Body of pancreas (tissue), 4 donors: ENCODE data around the gene TRAPPC11. TPM values are rescaled to one million over a fixed set of nuclear protein-coding genes. Genes with fewer than 3 reads are reported as not detected.

ENCODE experiments used
- ATAC-seq: fragments of 150-250 bp; one replicate; pipeline ENCODE4 v1.9.1; 2016
- DNase-seq, 4 donors: peaks; one replicate each; pipeline ENCODE4 v3.0.0-alpha.2; 2019
- H3K27ac ChIP-seq, 4 donors: fragments of 200-600 bp; sonication (generic); 1 replicate in 3 of 4; 2 replicates in 1 of 4; pipeline versions ENCODE4 v1.5.1 to v1.6.1; 2016 to 2019; ENCODE audit warnings: mild to moderate bottlenecking in 1 of 4, mixed read lengths in 1 of 4, moderate library complexity in 1 of 4
- H3K27me3 ChIP-seq, 2 donors: fragments of 200-600 bp; sonication (generic); one replicate each; pipeline ENCODE4 v1.6.0; 2016; ENCODE audit warnings: mild to moderate bottlenecking in 1 of 2
- H3K36me3 ChIP-seq, 2 donors: fragments of 200-600 bp; sonication (generic); replicated peaks in 1 of 2; 2 replicates each; pipeline ENCODE4 v1.5.1; 2016; ENCODE audit warnings: low read depth in 2 of 2; ENCODE audit not compliant: insufficient read depth in 1 of 2
- H3K4me1 ChIP-seq: fragments of 200-600 bp; sonication (generic); one replicate; pipeline ENCODE4 v1.6.0; 2016
- H3K4me3 ChIP-seq, 2 donors: fragments of 200-600 bp; sonication (generic); 1 replicate in 1 of 2; 2 replicates in 1 of 2; pipeline ENCODE4 v1.5.1; 2016 to 2019
- H3K9me3 ChIP-seq, 3 donors: fragments of 200-600 bp; sonication (generic); 1 replicate in 2 of 3; 2 replicates in 1 of 3; pipeline ENCODE4 v1.5.1; 2016
- CTCF ChIP-seq, 7 experiments: fragments of 450-650 bp in 4 of 7; fragments of 200-600 bp in 3 of 7; sonication (generic) in 3 of 7; IDR thresholded peaks; one replicate each; pipeline ENCODE4 v1.5.1; 2016 to 2019; ENCODE audit warnings: antibody characterized with exemption in 7 of 7
- POLR2A ChIP-seq, 3 donors: fragments of 450-650 bp; IDR thresholded peaks; one replicate each; pipeline ENCODE4 v1.6.1; 2016; ENCODE audit warnings: antibody characterized with exemption in 3 of 3, mild to moderate bottlenecking in 2 of 3
- whole genome bisulfite sequencing, 2 donors: methylation state at CpG; one replicate each; pipeline ENCODE4 v1.1.5; 2017; 5-methylcytosine and 5-hydroxymethylcytosine counted together
- intact Hi-C: fragments of 100-400 bp; cut with DNase I; formaldehyde crosslinking; loops from one replicate; pipeline ENCODE4 v1.15.1; 2023
- total RNA-seq, 2 donors: library from RNA; depleted of rRNA; stranded (reverse); fragments of >200 nt; gene quantifications; one replicate each; pipeline ENCODE4 v1.1.0, GENCODE V29; 2016

Gene TRAPPC11
- total RNA-seq, 2 donors from 2014 or later = 22.6 to 107 TPM

GRCh38 chr4:183746305-183747229 is 87.5 kb downstream of the TRAPPC11 start:
- peak; percentile 35 for ATAC-seq
- TF ChIP-seq POLR2A (IDR thresholded peaks at IDR 0.05) (no peak), CTCF (IDR thresholded peaks at IDR 0.05) (no peak)
- H3K27ac ChIP-seq = no peak overlapping the region

GRCh38 chr4:183747380-183747779 is 88.3 kb downstream of the TRAPPC11 start:
- intact Hi-C loops = no loop called here
- 90 to 96% methylated on average over 2 of the region's 2 CpGs for WGBS, 2 donors
- Histone ChIP-seq H3K27me3 (no peaks in the 10 kb centered on the region), H3K4me1 (no peaks in the 10 kb centered on the region), H3K36me3 (no peaks in the 10 kb centered on the region), H3K27ac (peak overlapping the region in 1 of 4 donors; percentile 23), H3K9me3 (no peaks in the 10 kb centered on the region), H3K4me3 (no peak overlapping the region)
- TF ChIP-seq POLR2A (IDR thresholded peaks at IDR 0.05) = no peak
- TF ChIP-seq CTCF (IDR thresholded peaks at IDR 0.05) = no peak
- DNase-seq (no peak), ATAC-seq (no peak)

More at GRCh38 chr4:183746305-183747229, 87.5 kb downstream of the TRAPPC11 start:
- DNase-seq = peak in 1 of 4 donors; percentile 22
- no peak overlapping the region for H3K4me3 ChIP-seq
- no peaks in the 10 kb centered on the region for H3K36me3 ChIP-seq
- H3K4me1 ChIP-seq = no peaks in the 10 kb centered on the region
- 86 to 87% methylated on average over 26 to 30 of the region's 48 CpGs for WGBS, 2 donors
- no peaks in the 10 kb centered on the region for H3K27me3 ChIP-seq
- no peaks in the 10 kb centered on the region for H3K9me3 ChIP-seq
- intact Hi-C loops = no loop called here

DNA sequence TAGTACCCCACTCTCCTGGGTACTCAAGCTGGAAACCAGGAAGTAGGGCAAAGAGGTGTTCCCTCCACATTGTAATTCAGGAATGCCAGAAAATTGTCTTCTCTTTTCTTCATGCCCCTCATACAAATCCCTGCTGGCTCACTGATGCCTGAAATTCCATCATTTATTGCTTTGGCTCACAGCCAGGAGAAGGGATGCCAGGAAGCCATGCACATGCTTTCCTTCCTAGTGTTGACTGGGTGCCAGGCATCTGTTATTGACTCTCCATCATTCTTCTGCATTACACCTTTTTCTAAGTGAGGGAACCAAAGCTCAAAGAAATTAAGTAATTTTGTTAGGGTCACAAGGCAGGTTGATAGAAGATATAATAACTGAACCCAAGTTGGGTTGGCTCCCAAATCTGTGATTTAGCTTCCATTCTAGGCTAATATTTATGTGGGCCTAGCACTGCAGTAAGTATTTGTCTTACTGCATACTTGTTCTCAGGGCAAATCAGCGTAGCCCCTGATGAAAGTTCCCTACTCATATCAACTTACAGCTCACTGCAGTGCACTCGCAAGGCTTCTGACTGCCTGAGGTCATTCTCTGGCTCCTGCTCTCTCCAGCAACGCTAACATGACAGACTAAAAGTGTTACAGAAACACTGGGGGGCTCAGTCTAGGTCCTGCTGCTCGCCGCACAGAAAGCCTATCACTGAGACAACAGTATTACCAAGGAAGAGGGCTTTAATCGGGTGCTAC is 89.0 kb downstream of the TRAPPC11 start:
- intact Hi-C loops = no loop called here
- peak overlapping the region in 2 of 4 donors; percentile 37 to 46 for H3K27ac ChIP-seq
- H3K9me3 ChIP-seq = no peaks in the 10 kb centered on the region
- H3K4me3 ChIP-seq = no peak overlapping the region
- peak; percentile 39 to 73 (median 58) for DNase-seq
- H3K36me3 ChIP-seq = no peaks in the 10 kb centered on the region
- WGBS, 2 donors = 55 to 56% methylated on average over 6 of the region's 6 CpGs
- TF ChIP-seq POLR2A (IDR thresholded peaks at IDR 0.05) (no peak), CTCF (IDR thresholded peaks at IDR 0.05) (no peak)
- no peaks in the 10 kb centered on the region for H3K27me3 ChIP-seq
- H3K4me1 ChIP-seq = no peaks in the 10 kb centered on the region
- ATAC-seq = peak; percentile 68

DNA sequence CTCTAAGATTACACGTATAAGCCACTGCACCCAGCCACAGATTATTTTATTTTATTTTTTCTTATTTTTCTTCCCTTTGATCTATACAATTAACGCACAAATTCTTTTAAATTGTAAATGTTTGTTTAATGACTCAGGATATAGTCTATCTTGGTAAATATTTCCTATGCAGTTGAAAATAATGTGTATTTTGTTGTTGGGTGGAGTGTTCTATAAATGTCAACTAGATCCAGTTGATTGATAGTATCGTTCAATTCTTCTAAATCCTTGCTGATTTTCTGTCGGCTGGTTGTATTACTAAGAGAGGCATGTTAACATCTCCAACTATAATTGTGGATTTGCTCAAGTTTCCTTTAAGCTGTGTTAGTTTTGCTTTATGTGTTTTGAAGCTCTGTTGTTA is 92.0 kb downstream of the TRAPPC11 start:
- Histone ChIP-seq H3K27me3 (no peaks in the 10 kb centered on the region), H3K36me3 (no peaks in the 10 kb centered on the region), H3K4me1 (no peaks in the 10 kb centered on the region), H3K27ac (no peak overlapping the region), H3K9me3 (no peaks in the 10 kb centered on the region), H3K4me3 (no peak overlapping the region)
- TF ChIP-seq POLR2A (IDR thresholded peaks at IDR 0.05) = no peak
- TF ChIP-seq CTCF (IDR thresholded peaks at IDR 0.05) = no peak
- intact Hi-C loops = no loop called here
- WGBS, 2 donors = 88 to 89% methylated on average over 4 of the region's 4 CpGs
- DNase-seq = no peak
- no peak for ATAC-seq
